K562 treated with DMSO at 1 percent for 4 hours (cell line): Measurements from ENCODE around the gene RESP18. TPM values are rescaled to one million over a fixed set of nuclear protein-coding genes. Genes with fewer than 3 reads are reported as not detected.

Source experiments
- total RNA-seq: library from RNA; unstranded; fragments of 300-600 nt; gene quantifications from 2 replicates; pipeline ENCODE4 v1.2.3, GENCODE V29; 2022; ENCODE audit not compliant: insufficient read depth

Gene RESP18
- total RNA-seq: not detected in 2 replicates

GRCh38 chr2:219332542-219332941, at the start of gene RESP18:
RESP18 (minus strand) TSS chr2:219332744.

DNA sequence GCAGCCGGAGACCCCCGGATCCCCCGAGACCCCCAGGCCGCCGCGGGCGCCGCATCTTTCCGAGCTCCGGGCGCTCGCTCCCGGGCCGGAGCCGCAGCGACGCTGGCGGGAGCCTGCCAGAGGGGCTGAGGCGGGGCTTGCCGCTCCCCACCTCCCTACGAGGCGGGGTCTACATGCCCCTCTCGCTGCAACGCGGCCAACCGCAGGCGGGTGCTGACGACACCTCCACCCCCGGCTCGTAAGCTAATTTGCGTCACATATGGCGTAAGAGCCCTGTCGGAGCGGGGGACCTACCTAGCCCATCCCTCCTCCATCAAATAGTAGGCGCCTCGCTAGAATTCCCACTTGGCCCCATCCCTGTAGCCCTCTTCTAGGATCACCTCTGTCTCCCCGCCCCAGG, 23.3 kb downstream of the RESP18 start, which contains the start of gene PTPRN:
Gene PTPRN, minus strand, starts transcription at position 124 of the 400 bp plus-strand sequence. Its CDS starts 69 bp downstream, at position 55.

DNA sequence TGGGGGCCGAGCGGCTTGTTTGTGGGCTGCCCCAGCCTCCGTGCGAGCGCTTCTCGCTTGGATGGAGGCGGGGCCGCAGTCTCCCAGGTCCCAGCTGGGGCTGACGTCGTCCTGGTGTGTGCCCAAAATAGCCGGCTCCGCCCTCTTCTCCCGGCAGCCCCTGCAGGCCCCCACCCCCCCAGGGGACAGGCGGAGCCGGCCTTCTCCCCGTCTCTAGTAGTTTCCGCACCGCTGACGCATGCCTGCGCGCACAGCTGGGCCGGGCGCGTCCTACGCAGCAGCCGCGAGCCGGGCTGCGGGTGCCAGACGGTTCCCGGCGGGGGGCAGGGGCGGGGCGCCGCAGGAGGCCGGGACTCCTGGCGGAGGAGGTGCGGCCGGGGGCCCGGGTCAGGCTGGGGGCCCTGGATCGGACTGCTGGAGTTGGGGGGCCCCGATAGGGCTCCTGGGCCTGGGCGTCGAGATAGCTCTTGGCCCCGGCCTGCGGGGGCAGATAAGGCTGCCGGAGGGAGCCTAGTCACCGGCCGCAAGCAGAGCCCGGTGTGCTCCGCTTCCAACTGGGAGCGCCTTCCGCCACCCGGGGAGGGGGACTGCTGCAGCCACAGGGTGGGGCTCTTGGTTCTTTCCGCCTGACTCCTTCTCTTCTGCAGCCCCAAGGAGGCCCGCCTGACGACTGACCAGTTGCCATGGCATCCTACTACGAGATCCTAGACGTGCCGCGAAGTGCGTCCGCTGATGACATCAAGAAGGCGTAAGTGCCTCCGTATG, 53.2 kb downstream of the RESP18 start, which contains the start of gene DNAJB2:
Gene DNAJB2, plus strand, starts transcription at position 216 of the 765 bp plus-strand sequence. Its CDS starts 468 bp downstream, at position 684.

Other genes starting within 250 kb of the RESP18 start
- gene NHEJ1, start 171.9 kb downstream of the RESP18 start, total RNA-seq: 8.9 and 10.1 TPM in 2 replicates
- gene SLC23A3, start 162.7 kb downstream of the RESP18 start, total RNA-seq: not detected in 2 replicates
- gene CNPPD1, start 155.8 kb downstream of the RESP18 start, total RNA-seq: 48.8 and 50.1 TPM in 2 replicates
- gene RETREG2, start 154.5 kb downstream of the RESP18 start, total RNA-seq: 22.5 and 26.1 TPM in 2 replicates
- 33.3 and 35.6 TPM in 2 replicates for gene ZFAND2B, start 126.0 kb downstream of the RESP18 start, total RNA-seq
- gene ABCB6, start 113.8 kb downstream of the RESP18 start, total RNA-seq: 17.4 and 17.7 TPM in 2 replicates
- 28.0 and 42.6 TPM in 2 replicates for gene ATG9A, start 103.1 kb downstream of the RESP18 start, total RNA-seq
- gene ANKZF1, start 102.9 kb downstream of the RESP18 start, total RNA-seq: 24.8 and 29.7 TPM in 2 replicates
- gene GLB1L, start 87.3 kb downstream of the RESP18 start, total RNA-seq: 2.2 and 4.3 TPM in 2 replicates
- 17.2 and 19.3 TPM in 2 replicates for gene STK16, start 87.3 kb downstream of the RESP18 start, total RNA-seq
- not detected in 2 replicates for gene TUBA4B, start 79.5 kb downstream of the RESP18 start, total RNA-seq
- 57.6 and 69.6 TPM in 2 replicates for gene TUBA4A, start 78.8 kb downstream of the RESP18 start, total RNA-seq
- gene DNAJB2, start 53.4 kb downstream of the RESP18 start, total RNA-seq: 21.9 and 24.5 TPM in 2 replicates
- gene PTPRN, start 23.3 kb downstream of the RESP18 start, total RNA-seq: 0.53 and 2.8 TPM in 2 replicates
- gene DNPEP, start 55.2 kb upstream of the RESP18 start, total RNA-seq: 53.4 and 54.1 TPM in 2 replicates
- 23.8 and 34.9 TPM in 2 replicates for gene DES, start 85.6 kb upstream of the RESP18 start, total RNA-seq
- gene SPEG, start 102.1 kb upstream of the RESP18 start, total RNA-seq: 6.2 and 10.7 TPM in 2 replicates
- gene GMPPA, start 166.1 kb upstream of the RESP18 start, total RNA-seq: 133 and 151 TPM in 2 replicates
- 3.4 and 4.8 TPM in 2 replicates for gene ASIC4, start 181.7 kb upstream of the RESP18 start, total RNA-seq
- gene CHPF, start 211.1 kb upstream of the RESP18 start, total RNA-seq: 56.2 and 57.4 TPM in 2 replicates
- gene TMEM198, start 211.3 kb upstream of the RESP18 start, total RNA-seq: 1.5 TPM in 1 of 2 replicates, not detected in the other
- gene OBSL1, start 238.8 kb upstream of the RESP18 start, total RNA-seq: 52.4 and 54.5 TPM in 2 replicates
- gene INHA, start 239.6 kb upstream of the RESP18 start, total RNA-seq: 8.3 and 9.8 TPM in 2 replicates